Neural cell (in vitro differentiated cells): ENCODE data around the gene RORC. TPM values are rescaled to one million over a fixed set of nuclear protein-coding genes. Genes with fewer than 3 reads are reported as not detected.

Experiments
- H2AFZ ChIP-seq: fragments of 200-600, 300-800 bp; sonication (generic), shearing (Covaris generic); 2 replicates; pipeline ENCODE4 v1.6.0; 2014; ENCODE audit warnings: low read depth, mild to moderate bottlenecking, antibody characterized with exemption, low read length, moderate library complexity
- H3F3A ChIP-seq: fragments of 200-600 bp; shearing (Covaris generic); 2 replicates; pipeline ENCODE4 v1.6.1; 2016; ENCODE audit warnings: mild to moderate bottlenecking, moderate library complexity, mixed read lengths, antibody characterized with exemption, low read length; ENCODE audit not compliant: insufficient read depth, poor library complexity, severe bottlenecking
- H3K27ac ChIP-seq: fragments of 200-600, 300-800 bp; sonication (generic), shearing (Covaris generic); 2 replicates; pipeline ENCODE4 v1.5.1; 2014; ENCODE audit warnings: mild to moderate bottlenecking, low read length, moderate library complexity
- H3K27me3 ChIP-seq: fragments of 300-800, 200-600 bp; sonication (generic), shearing (Covaris generic); 2 replicates; pipeline ENCODE4 v1.6.0; 2014; ENCODE audit warnings: mild to moderate bottlenecking, low read depth, low read length, moderate library complexity; ENCODE audit not compliant: insufficient read depth
- H3K36me3 ChIP-seq: fragments of 300-800, 200-600 bp; sonication (generic), shearing (Covaris generic); 2 replicates; pipeline ENCODE4 v1.5.1; 2014; ENCODE audit warnings: mild to moderate bottlenecking, antibody characterized with exemption, low read length, moderate library complexity; ENCODE audit not compliant: insufficient read depth
- H3K4me2 ChIP-seq: fragments of 300-800, 200-600 bp; sonication (generic), shearing (Covaris generic); 2 replicates; pipeline ENCODE4 v1.6.0; 2014; ENCODE audit warnings: mild to moderate bottlenecking, low read length
- H3K4me3 ChIP-seq: fragments of 300-800, 200-600 bp; sonication (generic), shearing (Covaris generic); 2 replicates; pipeline ENCODE4 v1.5.1; 2014; ENCODE audit warnings: mild to moderate bottlenecking, low read length, moderate library complexity
- H3K79me2 ChIP-seq: fragments of 200-600 bp; shearing (Covaris generic); replicated peaks from 2 replicates; pipeline ENCODE4 v1.6.0; 2014; ENCODE audit warnings: mild to moderate bottlenecking, low read length, moderate library complexity; ENCODE audit not compliant: insufficient read depth
- H3K9ac ChIP-seq: fragments of 300-800, 200-600 bp; sonication (generic), shearing (Covaris generic); 2 replicates; pipeline ENCODE4 v1.6.1; 2016; ENCODE audit warnings: mild to moderate bottlenecking, low read length, mixed read lengths
- H3K9me2 ChIP-seq: fragments of 200-600 bp; shearing (Covaris generic); 2 replicates; pipeline ENCODE4 v1.6.1; 2016; ENCODE audit warnings: mild to moderate bottlenecking, low read length, mixed read lengths; ENCODE audit not compliant: insufficient read depth
- H3K9me3 ChIP-seq: fragments of 200-600, 300-800 bp; sonication (generic), shearing (Covaris generic); 2 replicates; pipeline ENCODE4 v1.6.1; 2016; ENCODE audit warnings: mild to moderate bottlenecking, mixed run types, low read length, moderate library complexity, mixed read lengths
- H4K20me1 ChIP-seq: fragments of 200-600 bp; shearing (Covaris generic); 2 replicates; pipeline ENCODE4 v1.6.1; 2016; ENCODE audit warnings: mild to moderate bottlenecking, mixed run types; ENCODE audit not compliant: insufficient read depth
- CTCF ChIP-seq: fragments of 450-650 bp; IDR thresholded peaks from 2 replicates; pipeline ENCODE4 v1.5.1; 2014; ENCODE audit warnings: antibody characterized with exemption, mild to moderate bottlenecking, moderate library complexity; ENCODE audit not compliant: poor library complexity, severe bottlenecking
- EP300 ChIP-seq: fragments of 450-650 bp; conservative IDR thresholded peaks from 2 replicates; pipeline ENCODE4 v1.6.1; 2014; ENCODE audit warnings: antibody characterized with exemption, mild to moderate bottlenecking, moderate library complexity; ENCODE audit not compliant: poor library complexity, severe bottlenecking
- POLR2AphosphoS5 ChIP-seq: IDR thresholded peaks from 2 replicates; pipeline ENCODE4 v1.6.1; 2012
- RAD21 ChIP-seq: fragments of 450-650 bp; conservative IDR thresholded peaks from 2 replicates; pipeline ENCODE4 v1.6.1; 2014; ENCODE audit warnings: antibody characterized with exemption, mild to moderate bottlenecking, moderate library complexity
- REST ChIP-seq: IDR thresholded peaks from 2 replicates; pipeline ENCODE4 v1.6.1; 2012; ENCODE audit warnings: borderline replicate concordance
- TAF1 ChIP-seq: IDR thresholded peaks from 2 replicates; pipeline ENCODE4 v1.6.1; 2012; ENCODE audit warnings: low read depth
- polyA plus RNA-seq: library from polyadenylated mRNA; depleted of rRNA; stranded (reverse); fragments of >200 nt; gene quantifications from 2 replicates; pipeline ENCODE4 v1.2.3, GENCODE V29; 2014

RORC gene
- polyA plus RNA-seq, 1 donor from 2014 or later, result 0.45 TPM

GRCh38 chr1:151819976-151820623 lies 11.5 kb downstream of the RORC start:
- H3K9me3 ChIP-seq, result no peaks in the 10 kb centered on the region
- H3F3A ChIP-seq, result no peaks in the 10 kb centered on the region
- no peak overlapping the region for H2AFZ ChIP-seq
- no peaks in the 10 kb centered on the region for H4K20me1 ChIP-seq
- TF ChIP-seq EP300, result no peak
- TF ChIP-seq CTCF, result no peak
- no peak for TF ChIP-seq POLR2AphosphoS5
- TF ChIP-seq RAD21, result no peak
- TF ChIP-seq TAF1, result no peak
- no peak for TF ChIP-seq REST
- no peak overlapping the region for H3K27ac ChIP-seq
- H3K36me3 ChIP-seq, result no peaks in the 10 kb centered on the region
- H3K4me2 ChIP-seq, result no peak overlapping the region
- no peak overlapping the region for H3K4me3 ChIP-seq
- no peaks in the 10 kb centered on the region for H3K27me3 ChIP-seq
- H3K79me2 ChIP-seq, result no peaks in the 10 kb centered on the region
- no peaks in the 10 kb centered on the region for H3K9me2 ChIP-seq
- no peak overlapping the region for H3K9ac ChIP-seq

DNA sequence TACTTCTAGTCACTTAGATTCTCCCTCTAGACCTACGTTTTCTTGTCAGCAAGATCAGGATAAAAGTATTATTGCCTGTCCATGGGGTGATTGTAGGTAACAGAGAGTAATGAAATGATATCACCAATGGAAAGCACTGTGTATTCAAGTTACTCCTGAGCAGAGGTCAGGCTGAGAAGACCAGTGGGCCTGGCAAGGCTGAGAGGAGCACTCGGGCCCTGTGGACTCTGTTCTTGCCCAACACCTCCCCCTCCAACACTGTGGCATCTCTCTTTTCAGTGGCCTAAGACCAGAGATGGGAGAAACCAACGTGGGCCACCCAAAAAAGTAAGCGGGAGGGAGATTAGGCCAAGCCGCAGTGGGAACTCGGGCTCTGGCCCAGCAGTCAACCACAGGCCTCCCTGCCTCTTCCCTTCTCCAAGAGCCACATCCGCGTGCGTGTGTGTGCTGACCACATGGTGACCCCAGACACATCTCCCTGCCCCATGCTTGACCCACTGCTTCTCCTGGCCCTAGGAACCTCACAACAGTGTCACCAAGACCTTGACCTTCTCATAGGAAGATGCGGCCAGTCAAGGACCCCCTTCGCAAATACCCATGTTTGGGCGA lies 12.3 kb downstream of the RORC start:
- Histone ChIP-seq H3K9ac (no peak overlapping the region), H3K9me3 (no peaks in the 10 kb centered on the region), H4K20me1 (no peaks in the 10 kb centered on the region), H3K4me2 (no peak overlapping the region), H3K36me3 (no peaks in the 10 kb centered on the region), H2AFZ (no peak overlapping the region), H3K4me3 (no peak overlapping the region), H3K9me2 (no peaks in the 10 kb centered on the region), H3K27ac (no peak overlapping the region), H3K27me3 (no peaks in the 10 kb centered on the region), H3K79me2 (no peaks in the 10 kb centered on the region), H3F3A (no peaks in the 10 kb centered on the region)
- TF ChIP-seq TAF1 (no peak), REST (no peak)
